Measurements from ENCODE around the gene C7.

GRCh38 chr5:40914835-40915234 is 5.5 kb downstream of the C7 start:
- TF ChIP-seq RARB (CRISPR knock-in tag; IDR thresholded peaks at IDR 0.05) (no peak), PATZ1 (CRISPR knock-in tag; IDR thresholded peaks at IDR 0.05; ENCODE audit: borderline replicate concordance) (no peak), ARNTL (CRISPR knock-in tag; IDR thresholded peaks at IDR 0.05; ENCODE audit: borderline replicate concordance, low read depth) (no peak)
- TF ChIP-seq, protein P1, sequence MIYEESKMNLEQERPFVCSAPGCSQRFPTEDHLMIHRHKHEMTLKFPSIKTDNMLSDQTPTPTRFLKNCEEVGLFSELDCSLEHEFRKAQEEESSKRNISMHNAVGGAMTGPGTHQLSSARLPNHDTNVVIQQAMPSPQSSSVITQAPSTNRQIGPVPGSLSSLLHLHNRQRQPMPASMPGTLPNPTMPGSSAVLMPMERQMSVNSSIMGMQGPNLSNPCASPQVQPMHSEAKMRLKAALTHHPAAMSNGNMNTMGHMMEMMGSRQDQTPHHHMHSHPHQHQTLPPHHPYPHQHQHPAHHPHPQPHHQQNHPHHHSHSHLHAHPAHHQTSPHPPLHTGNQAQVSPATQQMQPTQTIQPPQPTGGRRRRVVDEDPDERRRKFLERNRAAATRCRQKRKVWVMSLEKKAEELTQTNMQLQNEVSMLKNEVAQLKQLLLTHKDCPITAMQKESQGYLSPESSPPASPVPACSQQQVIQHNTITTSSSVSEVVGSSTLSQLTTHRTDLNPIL (CRISPR knock-in tag; IDR thresholded peaks at IDR 0.05; ENCODE audit: low read depth), result no peak
